Kasumi-1 (cell line): ENCODE results near the gene SNX6.
"Not testable (repeated sequence)": the region's sequence is repeated elsewhere in the genome, so short reads cannot be mapped to it uniquely, and the experiment has no call there.

Experiments used
- DNase-seq, 2 experiments: peaks; one replicate each; lab custom pipeline; 2025; lab: John Stamatoyannopoulos, UW

Gene SNX6

DNA sequence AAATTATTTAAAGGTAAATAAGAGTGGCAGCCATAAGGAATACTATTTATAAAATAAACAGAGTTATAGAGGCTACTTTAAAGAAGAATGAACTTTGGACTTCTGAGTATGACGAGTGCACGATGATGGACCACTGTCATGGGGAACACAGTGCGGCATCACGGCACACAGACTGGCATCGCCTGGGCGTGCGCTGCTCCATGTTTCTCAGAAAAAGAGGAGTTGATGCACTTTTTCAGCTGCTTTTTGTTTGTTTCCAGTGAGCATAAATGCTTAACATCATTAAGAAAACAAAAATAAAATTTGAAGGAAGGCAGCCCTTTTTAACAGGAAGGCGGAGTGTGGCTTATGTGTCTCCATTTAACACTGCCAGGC is 67.2 kb downstream of the SNX6 start:
- no peak for DNase-seq

DNA sequence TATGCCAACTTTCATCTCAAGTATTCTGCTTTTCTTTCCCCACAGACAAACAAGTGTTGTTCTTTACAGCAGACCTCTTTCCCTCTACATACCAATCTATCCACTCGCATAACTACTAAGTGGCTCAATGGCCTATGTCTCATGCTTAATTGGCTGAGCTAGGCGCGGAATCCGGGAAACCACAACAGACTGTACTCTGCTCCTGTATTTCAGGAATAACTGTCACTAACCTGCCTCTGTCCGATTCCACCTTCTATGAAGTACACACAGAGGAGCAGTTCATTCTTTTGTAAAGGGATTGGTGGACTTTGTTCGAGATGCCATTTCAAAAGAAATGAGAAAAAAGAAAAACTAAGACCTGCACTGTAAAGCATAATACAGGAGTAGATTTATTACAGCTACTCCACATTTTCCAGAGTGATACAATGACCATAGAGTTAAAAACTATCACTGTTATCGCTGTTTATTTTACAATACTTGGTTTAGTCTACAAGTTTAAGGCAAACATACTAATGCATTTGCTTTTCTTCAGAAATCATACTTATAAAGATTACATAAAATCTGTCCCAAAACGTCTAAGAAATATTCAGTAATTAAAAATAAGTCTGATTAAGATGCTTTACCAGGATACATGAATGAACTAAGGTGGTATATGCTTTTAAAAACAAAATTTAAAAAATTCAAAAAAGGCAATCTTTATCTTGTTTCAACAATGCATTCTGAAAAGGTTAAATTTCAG is 67.7 kb downstream of the SNX6 start:
- DNase-seq: not testable (repeated sequence)

DNA sequence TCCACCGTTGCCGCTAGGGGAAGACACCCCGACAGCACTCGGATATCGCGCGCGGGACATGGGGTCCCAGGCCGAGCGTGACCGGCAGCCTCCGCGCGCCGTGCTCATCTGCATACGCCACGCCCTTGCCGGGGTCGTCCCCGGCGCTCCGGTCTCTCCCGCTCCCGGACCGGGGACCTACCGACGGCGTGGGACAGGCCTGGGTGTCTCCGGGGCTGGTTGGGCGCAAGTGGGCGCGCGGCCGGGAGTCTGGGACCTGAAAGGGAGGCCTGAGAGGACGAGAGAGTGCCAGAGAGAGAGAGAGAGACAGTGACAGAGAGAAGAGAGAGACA is 73.5 kb downstream of the SNX6 start:
- DNase-seq: not testable (repeated sequence)

DNA sequence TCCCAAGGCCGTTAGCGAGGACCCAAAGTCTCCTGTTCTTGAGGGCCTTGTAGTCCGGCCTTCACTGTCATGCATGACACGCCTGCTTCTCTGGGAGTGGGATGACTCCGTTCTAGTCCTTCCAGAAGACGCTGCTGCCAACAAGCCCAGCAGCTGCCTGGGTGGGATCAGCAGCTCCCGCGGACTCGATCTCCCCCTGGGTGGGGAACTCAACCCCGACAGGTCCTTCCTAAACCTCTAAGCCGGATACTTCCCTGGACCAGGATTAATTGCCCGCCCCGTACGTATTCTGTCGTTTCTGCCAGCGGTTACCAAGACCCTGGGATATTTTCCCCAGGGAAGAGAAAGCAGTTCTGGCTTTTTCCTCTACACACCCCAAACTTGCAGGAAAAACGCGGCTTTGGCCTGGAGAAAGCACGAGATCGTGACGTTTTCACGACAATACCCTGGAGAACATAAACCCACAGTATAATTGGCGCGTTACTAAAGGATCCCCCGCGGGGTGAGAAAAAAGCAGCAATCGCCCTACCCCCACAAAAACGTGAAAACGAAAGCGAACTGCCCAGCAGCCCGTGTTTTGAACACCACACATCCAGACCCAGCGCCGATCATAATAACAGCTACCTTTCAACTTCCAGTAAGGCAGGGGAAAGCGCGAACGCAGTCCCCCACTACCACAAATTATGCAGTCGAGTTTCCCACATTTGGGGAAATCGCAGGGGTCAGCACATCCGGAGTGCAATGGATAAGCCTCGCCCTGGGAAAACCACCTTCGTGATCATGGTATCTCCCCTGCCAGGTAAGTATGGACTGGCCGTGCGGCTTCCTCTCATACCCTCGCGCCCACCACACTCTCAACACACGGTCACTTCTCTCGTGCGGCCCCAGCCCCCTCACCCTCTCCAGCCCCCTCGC is 74.1 kb downstream of the SNX6 start:
- DNase-seq: not testable (repeated sequence)

DNA sequence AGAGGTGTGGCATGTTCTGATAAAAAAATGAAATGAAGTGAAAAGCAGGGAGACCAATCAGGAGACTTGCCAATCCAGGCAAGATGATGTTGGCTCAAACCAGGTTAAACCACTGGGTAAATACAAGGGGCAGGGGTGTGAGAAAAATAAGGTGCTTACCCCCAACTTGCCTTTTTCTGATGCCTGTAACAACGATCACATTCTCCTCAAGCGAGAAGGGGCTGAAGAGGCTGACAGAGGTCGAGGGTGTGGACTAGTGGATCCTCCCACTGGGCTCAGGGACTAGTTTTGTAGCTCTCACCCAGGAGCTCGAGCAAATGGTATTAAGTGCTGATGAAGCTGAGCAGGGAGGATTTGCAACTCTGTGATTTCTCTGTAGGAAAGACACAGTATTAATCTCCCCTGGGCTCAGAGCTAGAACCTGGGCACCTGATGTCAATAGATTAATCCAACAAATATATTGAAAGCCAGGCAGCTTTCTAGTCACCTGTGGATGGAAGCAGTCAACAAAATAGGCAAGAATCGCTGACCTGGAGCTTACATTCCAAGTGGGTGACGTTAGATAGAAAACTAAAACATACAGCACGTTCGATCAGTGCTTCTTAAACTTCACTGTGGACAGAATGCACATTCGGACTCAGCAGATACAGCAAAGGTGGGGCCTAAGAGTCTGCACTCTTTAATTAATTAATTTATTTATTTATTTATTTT is 75.3 kb downstream of the SNX6 start:
- DNase-seq: no peak

DNA sequence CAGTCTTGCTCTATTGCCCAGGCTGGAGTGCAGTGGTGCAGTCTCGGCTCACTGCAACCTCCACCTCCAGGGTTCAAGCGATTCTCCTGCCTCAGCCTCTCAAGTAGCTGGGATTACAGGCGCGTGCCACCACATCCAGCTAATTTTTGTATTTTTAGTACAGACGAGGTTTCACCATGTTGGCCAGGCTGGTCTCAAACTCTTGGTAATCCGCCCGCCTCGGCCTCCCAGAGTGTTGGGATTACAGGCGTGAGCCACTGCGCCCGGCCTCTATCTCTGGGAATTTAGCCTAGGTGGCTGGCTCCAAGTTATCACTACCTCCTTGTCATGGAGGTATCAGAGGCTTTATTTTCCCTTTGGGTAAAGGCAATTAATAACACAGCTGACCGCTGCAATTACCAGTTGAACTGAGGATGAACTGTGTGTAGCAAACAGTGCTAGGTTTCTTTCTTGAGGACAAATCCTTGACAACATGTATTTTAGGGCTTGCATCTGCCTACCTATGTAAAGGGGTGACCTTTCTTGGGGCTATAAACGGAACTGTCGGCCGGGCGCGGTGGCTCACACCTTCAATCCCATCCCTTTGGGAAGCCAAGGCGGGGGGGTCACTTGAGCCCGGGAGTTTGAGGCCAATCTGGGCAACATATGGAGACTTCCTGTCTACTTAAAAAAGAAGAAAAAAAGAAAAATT is 80.5 kb downstream of the SNX6 start:
- DNase-seq: not testable (repeated sequence)

DNA sequence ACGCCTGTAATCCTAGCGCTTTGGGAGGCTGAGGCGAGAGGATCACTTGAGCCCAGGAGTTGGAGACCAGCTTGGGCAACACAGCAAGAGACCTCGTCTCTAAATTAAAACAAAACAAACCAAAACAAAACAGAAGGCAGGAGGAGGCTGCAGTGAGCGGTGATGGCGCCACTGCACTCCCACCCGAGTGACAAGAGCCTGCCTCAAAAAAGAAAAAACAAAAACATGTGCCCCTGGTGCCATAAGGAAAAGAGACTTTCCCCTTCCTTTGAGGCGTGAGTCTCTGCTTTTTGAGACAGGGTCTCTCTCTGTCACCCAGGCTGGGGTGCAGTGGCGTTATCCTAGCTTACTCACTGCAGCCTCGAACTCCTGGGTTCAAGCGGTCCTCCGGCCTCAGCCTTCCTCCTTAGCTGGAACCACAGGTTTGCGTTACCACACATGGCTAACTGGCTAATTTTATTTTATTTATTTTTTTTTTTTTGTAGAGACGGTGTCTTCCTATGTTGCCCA is 81.4 kb downstream of the SNX6 start:
- no peak for DNase-seq

DNA sequence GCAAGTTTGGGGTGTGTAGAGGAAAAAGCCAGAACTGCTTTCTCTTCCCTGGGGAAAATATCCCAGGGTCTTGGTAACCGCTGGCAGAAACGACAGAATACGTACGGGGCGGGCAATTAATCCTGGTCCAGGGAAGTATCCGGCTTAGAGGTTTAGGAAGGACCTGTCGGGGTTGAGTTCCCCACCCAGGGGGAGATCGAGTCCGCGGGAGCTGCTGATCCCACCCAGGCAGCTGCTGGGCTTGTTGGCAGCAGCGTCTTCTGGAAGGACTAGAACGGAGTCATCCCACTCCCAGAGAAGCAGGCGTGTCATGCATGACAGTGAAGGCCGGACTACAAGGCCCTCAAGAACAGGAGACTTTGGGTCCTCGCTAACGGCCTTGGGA is 82.8 kb downstream of the SNX6 start:
- DNase-seq: not testable (repeated sequence)

DNA sequence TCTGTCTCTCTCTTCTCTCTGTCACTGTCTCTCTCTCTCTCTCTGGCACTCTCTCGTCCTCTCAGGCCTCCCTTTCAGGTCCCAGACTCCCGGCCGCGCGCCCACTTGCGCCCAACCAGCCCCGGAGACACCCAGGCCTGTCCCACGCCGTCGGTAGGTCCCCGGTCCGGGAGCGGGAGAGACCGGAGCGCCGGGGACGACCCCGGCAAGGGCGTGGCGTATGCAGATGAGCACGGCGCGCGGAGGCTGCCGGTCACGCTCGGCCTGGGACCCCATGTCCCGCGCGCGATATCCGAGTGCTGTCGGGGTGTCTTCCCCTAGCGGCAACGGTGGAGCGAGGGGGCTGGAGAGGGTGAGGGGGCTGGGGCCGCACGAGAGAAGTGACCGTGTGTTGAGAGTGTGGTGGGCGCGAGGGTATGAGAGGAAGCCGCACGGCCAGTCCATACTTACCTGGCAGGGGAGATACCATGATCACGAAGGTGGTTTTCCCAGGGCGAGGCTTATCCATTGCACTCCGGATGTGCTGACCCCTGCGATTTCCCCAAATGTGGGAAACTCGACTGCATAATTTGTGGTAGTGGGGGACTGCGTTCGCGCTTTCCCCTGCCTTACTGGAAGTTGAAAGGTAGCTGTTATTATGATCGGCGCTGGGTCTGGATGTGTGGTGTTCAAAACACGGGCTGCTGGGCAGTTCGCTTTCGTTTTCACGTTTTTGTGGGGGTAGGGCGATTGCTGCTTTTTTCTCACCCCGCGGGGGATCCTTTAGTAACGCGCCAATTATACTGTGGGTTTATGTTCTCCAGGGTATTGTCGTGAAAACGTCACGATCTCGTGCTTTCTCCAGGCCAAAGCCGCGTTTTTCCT is 83.4 kb downstream of the SNX6 start:
- not testable (repeated sequence) for DNase-seq

DNA sequence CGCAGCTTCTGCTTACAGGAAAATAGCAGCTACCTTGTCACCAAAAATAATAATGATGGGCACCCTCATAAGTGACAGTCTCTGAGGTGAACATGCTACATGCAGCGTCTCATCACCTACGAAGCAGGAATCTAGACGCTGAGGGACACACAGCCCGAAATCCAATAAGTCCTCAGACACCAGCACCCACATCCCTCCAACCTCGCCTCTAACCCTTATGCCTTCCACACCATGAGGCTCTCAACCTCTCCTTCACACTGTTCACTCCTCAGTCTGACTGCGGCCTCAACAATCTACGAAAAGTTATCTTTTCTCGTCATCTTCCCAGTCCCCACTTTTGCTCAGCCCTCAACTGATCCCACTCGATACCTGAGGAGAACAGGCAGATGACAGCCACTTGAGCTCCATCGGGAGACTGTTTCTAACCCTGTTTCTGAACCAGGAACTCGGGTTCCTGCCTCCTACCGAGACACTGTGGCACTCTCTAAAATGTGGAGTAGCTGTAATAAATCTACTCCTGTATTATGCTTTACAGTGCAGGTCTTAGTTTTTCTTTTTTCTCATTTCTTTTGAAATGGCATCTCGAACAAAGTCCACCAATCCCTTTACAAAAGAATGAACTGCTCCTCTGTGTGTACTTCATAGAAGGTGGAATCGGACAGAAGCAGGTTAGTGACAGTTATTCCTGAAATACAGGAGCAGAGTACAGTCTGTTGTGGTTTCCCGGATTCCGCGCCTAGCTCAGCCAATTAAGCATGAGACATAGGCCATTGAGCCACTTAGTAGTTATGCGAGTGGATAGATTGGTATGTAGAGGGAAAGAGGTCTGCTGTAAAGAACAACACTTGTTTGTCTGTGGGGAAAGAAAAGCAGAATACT is 89.5 kb downstream of the SNX6 start:
- not testable (repeated sequence) for DNase-seq

DNA sequence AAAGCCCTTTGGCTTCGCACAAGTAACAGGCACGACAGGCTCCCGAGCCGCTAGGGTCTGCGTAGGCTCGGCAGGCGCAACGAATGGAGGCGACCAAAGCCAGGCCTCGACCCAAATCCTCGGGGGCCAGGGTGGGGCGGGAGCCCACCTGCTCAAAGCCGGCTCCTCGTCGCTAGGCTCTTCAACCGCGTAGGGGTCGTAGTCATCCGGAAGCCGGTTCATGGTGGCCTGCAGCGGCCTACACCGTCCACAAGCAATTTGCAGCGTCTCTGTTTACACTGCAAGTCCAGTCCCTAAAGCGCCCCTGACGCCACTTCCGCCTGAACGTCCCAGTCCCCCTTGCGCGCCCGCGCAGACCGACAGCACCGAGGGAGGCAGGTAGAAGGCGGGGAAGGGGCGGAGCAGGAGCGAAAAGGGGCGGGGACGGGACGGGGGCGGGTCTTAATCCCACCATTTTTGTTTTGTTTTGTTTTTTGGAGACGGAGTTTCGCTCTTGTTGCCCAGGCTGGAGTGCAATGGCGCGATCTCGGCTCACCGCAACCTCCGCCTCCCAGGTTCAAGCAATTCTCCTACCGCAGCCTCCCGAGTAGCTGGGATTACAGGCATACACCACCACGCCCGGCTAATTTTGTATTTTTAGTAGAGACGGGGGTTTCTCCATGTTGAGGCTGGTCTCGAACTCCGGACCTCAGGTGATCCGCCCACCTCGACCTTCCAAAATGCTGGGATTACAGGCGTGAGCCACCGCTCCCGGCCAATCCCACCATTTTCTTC is 90.4 kb downstream of the SNX6 start, which contains the start of gene EAPP:
EAPP (minus strand) TSS at position 295 of the 774 bp plus-strand sequence; CDS start at position 222, 73 bp downstream.
- DNase-seq: no peak

DNA sequence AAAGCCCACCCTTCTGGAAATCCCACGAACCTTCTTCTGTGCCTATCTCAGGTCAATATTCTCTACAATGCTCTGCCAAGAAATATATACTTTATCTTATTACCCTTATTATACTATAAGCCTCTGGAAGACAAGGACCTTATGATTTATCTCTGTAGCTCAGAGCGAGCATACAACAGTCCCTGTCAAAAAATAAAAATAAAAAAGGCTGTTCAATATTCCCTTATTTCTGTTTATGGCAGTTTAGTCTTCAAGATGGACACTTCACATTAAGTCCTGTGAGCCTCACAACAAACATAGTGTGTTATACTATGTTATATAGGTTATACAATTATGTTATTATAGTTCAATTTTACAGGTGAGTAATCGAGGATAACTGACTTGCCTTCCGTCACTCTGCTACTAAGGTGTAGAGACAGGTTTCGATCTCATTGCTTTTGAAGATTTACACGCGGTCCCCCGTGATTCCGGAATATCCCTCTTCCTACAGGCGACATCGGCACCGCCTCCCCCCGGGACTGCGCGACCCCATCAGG is 91.0 kb downstream of the SNX6 start:
- DNase-seq: no peak

DNA sequence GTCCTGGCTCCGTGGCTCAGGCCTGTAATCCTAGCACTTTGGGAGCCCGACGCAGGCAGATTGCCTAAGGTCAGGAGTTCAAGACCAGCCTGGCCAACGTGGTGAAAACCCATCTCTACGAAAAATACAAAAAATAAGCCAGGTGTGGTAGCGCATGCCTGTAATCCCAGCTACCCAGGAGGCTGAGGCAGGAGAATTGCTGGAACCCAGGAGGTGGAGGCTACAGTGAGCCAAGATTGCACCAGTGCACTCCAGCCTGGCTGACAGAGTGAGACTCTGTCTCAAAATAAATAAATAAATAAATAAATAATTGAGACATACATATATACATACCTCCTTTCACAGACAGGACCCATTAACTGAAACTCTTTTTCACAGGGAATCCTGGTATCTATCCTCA is 91.9 kb downstream of the SNX6 start:
- not testable (repeated sequence) for DNase-seq

DNA sequence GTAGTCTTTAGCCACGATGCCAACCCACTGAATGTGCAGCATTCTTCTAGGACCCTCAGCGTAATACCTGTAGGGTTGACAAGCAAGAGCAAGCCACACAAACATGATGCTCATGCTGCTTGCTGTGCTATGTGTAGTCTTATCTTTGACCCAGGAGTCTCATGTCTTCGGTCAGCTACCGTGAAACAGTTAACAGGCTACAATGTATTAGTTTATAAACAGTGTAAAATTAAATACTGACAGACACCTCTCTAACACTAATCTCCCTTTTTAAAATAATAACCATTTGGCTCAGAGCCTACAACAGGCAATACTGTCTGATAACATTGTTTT is 92.3 kb downstream of the SNX6 start:
- DNase-seq: no peak

DNA sequence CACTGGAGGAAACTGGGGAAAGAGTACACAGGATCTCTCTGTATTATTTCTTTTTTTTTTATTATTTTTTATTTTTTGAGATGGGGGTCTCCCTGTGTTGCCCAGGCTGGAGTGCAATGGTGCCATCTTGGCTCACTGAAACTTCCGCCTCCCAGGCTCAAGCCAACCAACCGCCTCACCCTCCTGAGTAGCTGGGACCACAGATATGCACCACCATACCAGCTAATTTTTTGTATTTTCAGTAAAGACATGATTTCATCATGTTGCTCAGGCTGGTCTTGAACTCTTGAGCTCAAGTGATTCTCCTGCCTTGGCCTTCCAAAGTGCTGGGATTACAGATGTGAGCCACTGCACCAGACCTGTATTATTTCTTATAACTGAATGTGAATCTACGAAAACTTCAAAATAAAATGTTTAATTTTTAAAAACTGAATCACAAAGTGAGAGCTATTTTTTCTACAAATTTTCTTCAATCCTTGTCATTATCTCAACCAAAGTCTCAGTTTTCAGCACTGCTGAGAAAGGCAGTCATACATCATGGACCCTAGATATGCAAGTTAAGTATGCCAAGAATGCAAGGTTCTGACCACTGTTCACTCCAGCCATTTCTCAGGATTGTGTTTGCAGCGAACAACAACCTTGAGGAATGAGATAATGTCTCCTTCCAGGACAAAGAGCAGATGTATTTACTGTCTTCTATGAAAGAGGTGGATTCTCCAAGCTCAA is 92.8 kb downstream of the SNX6 start:
- DNase-seq: no peak

DNA sequence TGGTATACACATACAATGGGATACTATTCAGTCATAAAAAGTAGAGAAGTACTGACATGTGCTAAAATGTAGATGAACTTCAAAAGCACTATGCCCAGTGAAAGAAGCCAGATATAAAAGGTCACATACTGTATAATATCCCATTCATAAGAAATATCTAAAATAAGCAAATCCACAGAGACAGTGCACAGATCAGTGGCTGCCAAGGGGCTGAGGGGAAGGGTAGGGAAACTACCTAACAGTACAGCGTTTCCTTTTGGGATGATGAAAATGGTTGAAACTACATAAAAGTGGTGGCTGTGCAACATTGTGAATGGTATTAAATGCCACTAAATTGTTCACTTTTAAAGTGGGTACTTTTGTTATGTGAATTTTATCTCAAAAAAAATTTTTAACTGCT is 102.4 kb downstream of the SNX6 start:
- no peak for DNase-seq

DNA sequence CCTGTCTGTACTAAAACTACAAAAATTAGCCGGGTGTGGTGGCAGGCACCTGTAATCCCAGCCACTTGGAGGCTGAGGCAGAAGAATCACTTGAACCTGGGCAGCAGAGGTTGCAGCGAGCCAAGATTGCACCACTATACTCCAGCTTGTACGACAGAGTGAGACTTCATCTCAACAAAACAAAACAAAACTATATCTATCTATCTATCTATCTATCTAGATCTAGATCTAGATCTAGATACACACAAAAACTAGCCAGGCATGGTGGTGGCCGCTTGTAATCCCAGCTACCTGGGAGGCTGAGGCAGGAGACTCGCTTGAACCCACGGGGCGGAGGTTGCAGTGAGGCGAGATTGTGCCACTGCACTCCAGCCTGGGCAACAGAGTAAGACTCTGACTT is 105.7 kb downstream of the SNX6 start:
- not testable (repeated sequence) for DNase-seq

DNA sequence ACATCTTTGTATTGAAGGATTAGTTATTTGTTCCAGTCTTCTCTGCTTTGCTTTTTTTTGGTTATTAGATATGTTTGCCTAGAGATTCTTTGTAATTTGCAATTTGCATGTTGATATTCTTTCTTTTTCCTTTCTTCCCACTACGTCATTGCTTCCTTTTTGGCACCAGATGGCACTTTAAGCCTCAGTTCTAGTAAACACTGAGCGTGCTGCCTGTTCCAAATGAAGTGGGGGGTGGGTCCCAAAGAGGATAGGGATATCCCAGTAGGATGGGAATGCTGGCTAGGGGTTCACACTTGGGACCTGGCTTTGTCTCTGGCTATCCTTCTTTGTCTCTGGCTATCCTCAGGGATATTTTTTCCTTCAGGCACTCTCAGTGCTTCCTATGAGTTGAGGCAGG is 107.5 kb downstream of the SNX6 start:
- DNase-seq: no peak
